Parathyroid adenoma (tissue), 2 donors: ENCODE results near the gene GPX3.
A peak's percentile ranks its signal among the peaks of the same experiment; 100 is the strongest.

Experiments used
- H2AFZ ChIP-seq: fragments of 300-600 bp; sonication (generic); one replicate; pipeline ENCODE4 v1.7.0; 2017; ENCODE audit warnings: antibody characterized with exemption, mild to moderate bottlenecking
- H3K27ac ChIP-seq: fragments of 300-600 bp; sonication (generic); one replicate; pipeline ENCODE4 v1.7.0; 2017
- H3K27me3 ChIP-seq: fragments of 300-600 bp; sonication (generic); one replicate; pipeline ENCODE4 v1.7.0; 2017; ENCODE audit warnings: low read length; ENCODE audit not compliant: control insufficient read depth, insufficient read depth
- H3K36me3 ChIP-seq: fragments of 300-600 bp; sonication (generic); one replicate; pipeline ENCODE4 v1.7.0; 2017; ENCODE audit warnings: low read length; ENCODE audit not compliant: control insufficient read depth, insufficient read depth
- H3K4me1 ChIP-seq: fragments of 300-600 bp; sonication (generic); one replicate; pipeline ENCODE4 v1.7.0; 2017; ENCODE audit warnings: control low read depth
- H3K4me2 ChIP-seq: fragments of 300-600 bp; sonication (generic); one replicate; pipeline ENCODE4 v1.7.0; 2017; ENCODE audit warnings: low read length
- H3K4me3 ChIP-seq: fragments of 300-600 bp; sonication (generic); one replicate; pipeline ENCODE4 v1.7.0; 2017; ENCODE audit warnings: low read depth, low read length
- H3K79me2 ChIP-seq: fragments of 300-600 bp; sonication (generic); one replicate; pipeline ENCODE4 v1.7.0; 2017; ENCODE audit warnings: control low read depth
- H3K9ac ChIP-seq: fragments of 300-600 bp; sonication (generic); one replicate; pipeline ENCODE4 v1.7.0; 2017; ENCODE audit warnings: mild to moderate bottlenecking
- H3K9me3 ChIP-seq: fragments of 300-600 bp; sonication (generic); one replicate; pipeline ENCODE4 v1.7.0; 2017; ENCODE audit warnings: low read length; ENCODE audit not compliant: control insufficient read depth
- CTCF ChIP-seq: fragments of 300-600 bp; sonication (generic); IDR thresholded peaks from one replicate; pipeline ENCODE4 v1.7.0; 2017; ENCODE audit warnings: antibody characterized with exemption, mild to moderate bottlenecking
- donor health status: primary hyperparathyroidism.

GPX3 gene

GRCh38 chr5:151070449-151070848 lies 50.1 kb downstream of the GPX3 start:
- Histone ChIP-seq H3K4me2 (no peak overlapping the region), H3K4me3 (no peak overlapping the region), H3K36me3 (no peaks in the 10 kb centered on the region), H3K27ac (peak overlapping the region; percentile 85), H3K4me1 (peaks cover 59% of the 10 kb centered on the region), H3K9ac (no peak overlapping the region), H3K27me3 (no peaks in the 10 kb centered on the region), H2AFZ (no peak overlapping the region), H3K79me2 (peaks cover 66% of the 10 kb centered on the region), H3K9me3 (no peaks in the 10 kb centered on the region)
- TF ChIP-seq CTCF, result no peak

- no peak for TF ChIP-seq CTCF
- H3K4me1 ChIP-seq, result peaks cover 57% of the 10 kb centered on the region
- H3K36me3 ChIP-seq, result no peaks in the 10 kb centered on the region
- no peak overlapping the region for H3K4me2 ChIP-seq
- peaks cover 63% of the 10 kb centered on the region for H3K79me2 ChIP-seq
- H3K4me3 ChIP-seq, result no peak overlapping the region
- no peak overlapping the region for H2AFZ ChIP-seq
- no peaks in the 10 kb centered on the region for H3K9me3 ChIP-seq
- peak overlapping the region; percentile 85 for H3K27ac ChIP-seq
- no peak overlapping the region for H3K9ac ChIP-seq
- H3K27me3 ChIP-seq, result no peaks in the 10 kb centered on the region
Measured at GRCh38 chr5:151071021-151071420, 50.6 kb downstream of the GPX3 start.

GRCh38 chr5:151071848-151072629 lies 51.6 kb downstream of the GPX3 start:
- TF ChIP-seq CTCF, result no peak
- H3K36me3 ChIP-seq, result no peaks in the 10 kb centered on the region
- no peak overlapping the region for H3K9ac ChIP-seq
- H3K4me2 ChIP-seq, result no peak overlapping the region
- peaks cover 62% of the 10 kb centered on the region for H3K79me2 ChIP-seq
- H3K4me1 ChIP-seq, result peaks cover 61% of the 10 kb centered on the region
- H3K9me3 ChIP-seq, result no peaks in the 10 kb centered on the region
- H3K27me3 ChIP-seq, result no peaks in the 10 kb centered on the region
- H3K4me3 ChIP-seq, result no peak overlapping the region
- H2AFZ ChIP-seq, result no peak overlapping the region
- H3K27ac ChIP-seq, result peak overlapping the region; percentile 85

GRCh38 chr5:151072630-151073025 lies 52.2 kb downstream of the GPX3 start:
- peaks cover 63% of the 10 kb centered on the region for H3K4me1 ChIP-seq
- no peak overlapping the region for H3K4me2 ChIP-seq
- no peaks in the 10 kb centered on the region for H3K36me3 ChIP-seq
- no peak overlapping the region for H3K9ac ChIP-seq
- no peaks in the 10 kb centered on the region for H3K27me3 ChIP-seq
- no peaks in the 10 kb centered on the region for H3K9me3 ChIP-seq
- H3K27ac ChIP-seq, result peak overlapping the region; percentile 85
- no peak overlapping the region for H3K4me3 ChIP-seq
- no peak for TF ChIP-seq CTCF
- no peak overlapping the region for H2AFZ ChIP-seq
- peaks cover 61% of the 10 kb centered on the region for H3K79me2 ChIP-seq

- no peaks in the 10 kb centered on the region for H3K27me3 ChIP-seq
- H3K36me3 ChIP-seq, result no peaks in the 10 kb centered on the region
- no peaks in the 10 kb centered on the region for H3K9me3 ChIP-seq
- peaks cover 61% of the 10 kb centered on the region for H3K4me1 ChIP-seq
- no peak overlapping the region for H3K4me3 ChIP-seq
- no peak overlapping the region for H3K9ac ChIP-seq
- H3K79me2 ChIP-seq, result peaks cover 61% of the 10 kb centered on the region
- H2AFZ ChIP-seq, result no peak overlapping the region
- no peak for TF ChIP-seq CTCF
- H3K27ac ChIP-seq, result no peak overlapping the region
- H3K4me2 ChIP-seq, result no peak overlapping the region
Measured at GRCh38 chr5:151073280-151073679, 52.9 kb downstream of the GPX3 start.
